HEK293 (cell line): ENCODE measurements around the gene RARRES2.

Experiments used
- CTCF ChIA-PET: fragments of 350-600 bp; formaldehyde crosslinking; extraction: SDS; loops from one replicate; lab custom pipeline; 2021; ENCODE audit warnings: antibody characterized with exemption; lab: Yijun Ruan, JAX
- POLR2A ChIA-PET: fragments of 300-600 bp; formaldehyde crosslinking; extraction: SDS; loops from one replicate; lab custom pipeline; 2020; ENCODE audit warnings: antibody characterized with exemption, inconsistent platforms; lab: Yijun Ruan, JAX
- H3K27ac ChIP-seq: fragments of 200-500 bp; sonication (Bioruptor generic); 2 replicates; pipeline ENCODE4 v1.5.1; 2014; ENCODE audit warnings: low read depth, low read length, control low read depth, inconsistent platforms; ENCODE audit errors: extremely low read depth
- H3K36me3 ChIP-seq, 2 experiments: fragments of 200-500 bp in 1 of 2; sonication (Bioruptor generic) in 1 of 2; 1 replicate in 1 of 2; 2 replicates in 1 of 2; pipeline ENCODE4 v1.5.1; 2014 to 2017; ENCODE audit warnings: inconsistent platforms in 2 of 2, low read length in 2 of 2; ENCODE audit not compliant: control insufficient read depth in 2 of 2, insufficient read depth in 1 of 2
- H3K4me1 ChIP-seq: fragments of 200-500 bp; sonication (Bioruptor generic); 2 replicates; pipeline ENCODE4 v1.5.1; 2014; ENCODE audit warnings: mild to moderate bottlenecking, low read length, inconsistent platforms; ENCODE audit not compliant: control insufficient read depth, insufficient read depth
- H3K4me3 ChIP-seq: 2 replicates; pipeline ENCODE4 v1.5.1; 2011; ENCODE audit warnings: low read depth, mild to moderate bottlenecking, control low read depth, low read length, moderate library complexity
- H3K9me3 ChIP-seq: fragments of 200-500 bp; sonication (Bioruptor generic); 2 replicates; pipeline ENCODE4 v1.5.1; 2014; ENCODE audit warnings: low read depth, low read length, inconsistent platforms; ENCODE audit not compliant: control insufficient read depth, insufficient read depth
- EGR2 ChIP-seq: fragments of 450-650 bp; formaldehyde crosslinking; IDR thresholded peaks from 2 replicates; pipeline ENCODE4 v1.5.1; 2016; ENCODE audit warnings: low read depth, missing biosample characterization, missing genetic modification characterization
- GLI4 ChIP-seq: fragments of 450-650 bp; formaldehyde crosslinking; IDR thresholded peaks from 2 replicates; pipeline ENCODE4 v1.5.1; 2016; ENCODE audit warnings: missing biosample characterization, missing genetic modification characterization
- KLF10 ChIP-seq: fragments of 450-650 bp; IDR thresholded peaks from 2 replicates; pipeline ENCODE4 v1.5.1; 2018; ENCODE audit warnings: missing biosample characterization, mild to moderate bottlenecking, missing genetic modification characterization
- OSR2 ChIP-seq: fragments of 450-650 bp; formaldehyde crosslinking; IDR thresholded peaks from 2 replicates; pipeline ENCODE4 v1.5.1; 2016; ENCODE audit warnings: missing biosample characterization, missing genetic modification characterization
- ZBTB1 ChIP-seq: fragments of 450-650 bp; formaldehyde crosslinking; IDR thresholded peaks from 2 replicates; pipeline ENCODE4 v1.5.1; 2016; ENCODE audit warnings: missing biosample characterization, missing genetic modification characterization
- ZBTB17 ChIP-seq: fragments of 450-650 bp; formaldehyde crosslinking; IDR thresholded peaks from 2 replicates; pipeline ENCODE4 v1.5.1; 2016; ENCODE audit warnings: missing biosample characterization, missing genetic modification characterization
- ZBTB26 ChIP-seq: fragments of 450-650 bp; formaldehyde crosslinking; optimal IDR thresholded peaks from 2 replicates; pipeline ENCODE3; 2016; ENCODE audit warnings: missing biosample characterization, mild to moderate bottlenecking, missing genetic modification characterization
- ZBTB7A ChIP-seq: fragments of 450-650 bp; formaldehyde crosslinking; IDR thresholded peaks from 2 replicates; pipeline ENCODE4 v1.5.1; 2016; ENCODE audit warnings: low read depth, missing biosample characterization, missing genetic modification characterization
- ZNF146 ChIP-seq: fragments of 450-650 bp; formaldehyde crosslinking; IDR thresholded peaks from 2 replicates; pipeline ENCODE4 v1.5.1; 2016; ENCODE audit warnings: missing biosample characterization, missing genetic modification characterization
- ZNF19 ChIP-seq: fragments of 450-650 bp; formaldehyde crosslinking; IDR thresholded peaks from 2 replicates; pipeline ENCODE4; 2016; ENCODE audit warnings: missing biosample characterization, missing genetic modification characterization, low read depth
- ZNF2 ChIP-seq: fragments of 450-650 bp; formaldehyde crosslinking; IDR thresholded peaks from 2 replicates; pipeline ENCODE4 v1.5.1; 2016; ENCODE audit warnings: missing biosample characterization, missing genetic modification characterization
- ZNF223 ChIP-seq: fragments of 450-650 bp; formaldehyde crosslinking; IDR thresholded peaks from 2 replicates; pipeline ENCODE4 v1.5.1; 2016; ENCODE audit warnings: missing biosample characterization, missing genetic modification characterization
- ZNF266 ChIP-seq: fragments of 450-650 bp; formaldehyde crosslinking; IDR thresholded peaks from 2 replicates; pipeline ENCODE4 v1.5.1; 2016; ENCODE audit warnings: missing biosample characterization, missing genetic modification characterization, low read depth
- ZNF311 ChIP-seq: fragments of 450-650 bp; formaldehyde crosslinking; IDR thresholded peaks from 2 replicates; pipeline ENCODE4 v1.5.1; 2017; ENCODE audit warnings: missing biosample characterization, missing genetic modification characterization, borderline replicate concordance
- ZNF335 ChIP-seq: fragments of 450-650 bp; formaldehyde crosslinking; conservative IDR thresholded peaks from 2 replicates; pipeline ENCODE4 v1.5.1; 2016; ENCODE audit warnings: missing biosample characterization, missing genetic modification characterization
- ZNF391 ChIP-seq: fragments of 450-650 bp; formaldehyde crosslinking; IDR thresholded peaks from 2 replicates; pipeline ENCODE4 v1.5.1; 2016; ENCODE audit warnings: low read depth, missing biosample characterization, missing genetic modification characterization, borderline replicate concordance
- ZNF394 ChIP-seq: fragments of 450-650 bp; formaldehyde crosslinking; IDR thresholded peaks from 2 replicates; pipeline ENCODE4 v1.5.1; 2016; ENCODE audit warnings: missing biosample characterization, missing genetic modification characterization, mild to moderate bottlenecking, moderate library complexity, borderline replicate concordance
- ZNF473 ChIP-seq: fragments of 450-650 bp; formaldehyde crosslinking; IDR thresholded peaks from 2 replicates; pipeline ENCODE4 v1.5.1; 2017; ENCODE audit warnings: missing biosample characterization, missing genetic modification characterization
- ZNF544 ChIP-seq: fragments of 450-650 bp; formaldehyde crosslinking; IDR thresholded peaks from 2 replicates; pipeline ENCODE4 v1.5.0; 2017; ENCODE audit warnings: missing biosample characterization, missing genetic modification characterization
- ZNF670 ChIP-seq: fragments of 450-650 bp; formaldehyde crosslinking; IDR thresholded peaks from 2 replicates; pipeline ENCODE4 v1.5.1; 2016; ENCODE audit warnings: missing biosample characterization, missing genetic modification characterization, low read depth
- ZNF76 ChIP-seq: fragments of 450-650 bp; formaldehyde crosslinking; IDR thresholded peaks from 2 replicates; pipeline ENCODE4; 2016; ENCODE audit warnings: low read depth, missing biosample characterization, missing genetic modification characterization, borderline replicate concordance
- ZNF768 ChIP-seq: fragments of 450-650 bp; formaldehyde crosslinking; IDR thresholded peaks from 2 replicates; pipeline ENCODE4 v1.5.1; 2018; ENCODE audit warnings: missing biosample characterization, mild to moderate bottlenecking, missing genetic modification characterization
- TF ChIP-seq, protein P1 (sequence below): fragments of 450-650 bp; IDR thresholded peaks from 2 replicates; pipeline ENCODE4 v1.5.1; 2018; ENCODE audit warnings: missing biosample characterization, missing genetic modification characterization
- TF ChIP-seq, protein P2 (sequence below): fragments of 450-650 bp; formaldehyde crosslinking; IDR thresholded peaks from 2 replicates; pipeline ENCODE4 v1.5.1; 2016; ENCODE audit warnings: missing biosample characterization, missing genetic modification characterization
- TF ChIP-seq, protein P3 (sequence below): fragments of 450-650 bp; formaldehyde crosslinking; IDR thresholded peaks from 2 replicates; pipeline ENCODE4 v1.5.1; 2016; ENCODE audit warnings: missing biosample characterization, missing genetic modification characterization
- TF ChIP-seq, protein P4 (sequence below): fragments of 450-650 bp; formaldehyde crosslinking; IDR thresholded peaks from 2 replicates; pipeline ENCODE4 v1.5.1; 2017; ENCODE audit warnings: missing biosample characterization, missing genetic modification characterization
- TF ChIP-seq, protein P5 (sequence below): fragments of 450-650 bp; formaldehyde crosslinking; IDR thresholded peaks from 2 replicates; pipeline ENCODE4 v1.5.1; 2016; ENCODE audit warnings: missing biosample characterization, missing genetic modification characterization

Gene RARRES2

DNA sequence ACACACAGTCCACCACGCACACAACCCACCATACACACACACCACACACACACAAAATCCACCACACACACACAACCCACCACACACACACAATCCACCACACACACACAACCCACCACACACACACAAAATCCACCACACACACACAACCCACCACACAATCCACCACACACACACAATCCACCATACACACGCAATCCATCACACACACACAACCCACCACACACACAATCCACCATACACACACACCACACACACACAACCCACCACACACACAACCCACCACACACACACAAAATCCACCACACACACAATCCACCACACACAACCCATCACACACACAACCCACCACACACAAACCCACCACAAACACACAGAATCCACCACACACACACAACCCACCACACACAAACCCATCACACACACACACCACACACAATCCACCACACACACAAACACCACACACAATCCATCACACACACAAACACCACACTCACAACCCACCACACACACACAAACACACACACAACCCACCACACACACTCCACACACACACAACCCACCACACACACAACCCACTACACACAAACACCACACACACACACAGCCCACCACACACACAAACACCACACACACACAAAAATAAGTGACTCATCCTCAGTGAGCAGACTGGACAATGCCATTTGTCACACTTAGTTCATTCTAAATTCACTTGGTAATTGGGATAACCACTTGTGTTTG lies 18.4 kb upstream of the RARRES2 start (continued):
- peak; percentile 46; the same call in 1 of the 2 replicates for TF ChIP-seq ZNF76
- peak; percentile 83; the same call in 1 of the 2 replicates for TF ChIP-seq ZBTB1 (tag by site-specific recombination)
- peak; percentile 100 for TF ChIP-seq ZNF391 (tag by site-specific recombination)
- TF ChIP-seq, protein P1, sequence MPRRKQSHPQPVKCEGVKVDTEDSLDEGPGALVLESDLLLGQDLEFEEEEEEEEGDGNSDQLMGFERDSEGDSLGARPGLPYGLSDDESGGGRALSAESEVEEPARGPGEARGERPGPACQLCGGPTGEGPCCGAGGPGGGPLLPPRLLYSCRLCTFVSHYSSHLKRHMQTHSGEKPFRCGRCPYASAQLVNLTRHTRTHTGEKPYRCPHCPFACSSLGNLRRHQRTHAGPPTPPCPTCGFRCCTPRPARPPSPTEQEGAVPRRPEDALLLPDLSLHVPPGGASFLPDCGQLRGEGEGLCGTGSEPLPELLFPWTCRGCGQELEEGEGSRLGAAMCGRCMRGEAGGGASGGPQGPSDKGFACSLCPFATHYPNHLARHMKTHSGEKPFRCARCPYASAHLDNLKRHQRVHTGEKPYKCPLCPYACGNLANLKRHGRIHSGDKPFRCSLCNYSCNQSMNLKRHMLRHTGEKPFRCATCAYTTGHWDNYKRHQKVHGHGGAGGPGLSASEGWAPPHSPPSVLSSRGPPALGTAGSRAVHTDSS, result no peak
- TF ChIP-seq ZNF19 (tag by site-specific recombination), result no peak
- TF ChIP-seq ZNF311 (tag by site-specific recombination), result no peak; the same call in 1 of the 2 replicates
- no peak for TF ChIP-seq ZNF394 (tag by site-specific recombination)
- peak; percentile 13 for TF ChIP-seq ZBTB26 (tag by site-specific recombination)
- no peak; the same call in 1 of the 2 replicates for TF ChIP-seq ZNF335 (tag by site-specific recombination)
- TF ChIP-seq ZNF768 (tag by site-specific recombination), result no peak
- no peak for TF ChIP-seq KLF10

- Histone ChIP-seq H3K4me3 (no peak overlapping the region), H3K27ac (no peak overlapping the region), H3K9me3 (no peaks in the 10 kb centered on the region), H3K4me1 (no peaks in the 10 kb centered on the region)
- CTCF ChIA-PET, result interaction anchor here (1.4 kb wide), 1 partner anchor 60 kb away, joined by 4 read pairs; no protein-coding TSS in a partner anchor
- TF ChIP-seq ZNF670 (tag by site-specific recombination) (0 out of 2 replicates have a peak, but pooled peaks have one; percentile 55), GLI4 (tag by site-specific recombination) (0 out of 2 replicates have a peak, but pooled peaks have one; percentile 42), OSR2 (tag by site-specific recombination) (no peak), ZNF146 (tag by site-specific recombination) (0 out of 2 replicates have a peak, but pooled peaks have one; percentile 6), ZNF223 (tag by site-specific recombination) (no peak), ZNF391 (tag by site-specific recombination) (0 out of 2 replicates have a peak, but pooled peaks have one; percentile 18), EGR2 (tag by site-specific recombination) (peak; percentile 57), ZNF266 (tag by site-specific recombination) (peak; percentile 39; the same call in 1 of the 2 replicates), ZBTB17 (tag by site-specific recombination) (no peak), ZNF544 (tag by site-specific recombination) (no peak), ZBTB7A (tag by site-specific recombination) (no peak), ZNF2 (tag by site-specific recombination) (peak; percentile 41; the same call in 1 of the 2 replicates), ZNF473 (tag by site-specific recombination) (0 out of 2 replicates have a peak, but pooled peaks have one; percentile 23)
- TF ChIP-seq, protein P2, sequence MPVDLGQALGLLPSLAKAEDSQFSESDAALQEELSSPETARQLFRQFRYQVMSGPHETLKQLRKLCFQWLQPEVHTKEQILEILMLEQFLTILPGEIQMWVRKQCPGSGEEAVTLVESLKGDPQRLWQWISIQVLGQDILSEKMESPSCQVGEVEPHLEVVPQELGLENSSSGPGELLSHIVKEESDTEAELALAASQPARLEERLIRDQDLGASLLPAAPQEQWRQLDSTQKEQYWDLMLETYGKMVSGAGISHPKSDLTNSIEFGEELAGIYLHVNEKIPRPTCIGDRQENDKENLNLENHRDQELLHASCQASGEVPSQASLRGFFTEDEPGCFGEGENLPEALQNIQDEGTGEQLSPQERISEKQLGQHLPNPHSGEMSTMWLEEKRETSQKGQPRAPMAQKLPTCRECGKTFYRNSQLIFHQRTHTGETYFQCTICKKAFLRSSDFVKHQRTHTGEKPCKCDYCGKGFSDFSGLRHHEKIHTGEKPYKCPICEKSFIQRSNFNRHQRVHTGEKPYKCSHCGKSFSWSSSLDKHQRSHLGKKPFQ, result peak; percentile 24; the same call in 1 of the 2 replicates
- TF ChIP-seq, protein P3, sequence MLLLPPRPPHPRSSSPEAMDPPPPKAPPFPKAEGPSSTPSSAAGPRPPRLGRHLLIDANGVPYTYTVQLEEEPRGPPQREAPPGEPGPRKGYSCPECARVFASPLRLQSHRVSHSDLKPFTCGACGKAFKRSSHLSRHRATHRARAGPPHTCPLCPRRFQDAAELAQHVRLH, result no peak
- TF ChIP-seq, protein P4, sequence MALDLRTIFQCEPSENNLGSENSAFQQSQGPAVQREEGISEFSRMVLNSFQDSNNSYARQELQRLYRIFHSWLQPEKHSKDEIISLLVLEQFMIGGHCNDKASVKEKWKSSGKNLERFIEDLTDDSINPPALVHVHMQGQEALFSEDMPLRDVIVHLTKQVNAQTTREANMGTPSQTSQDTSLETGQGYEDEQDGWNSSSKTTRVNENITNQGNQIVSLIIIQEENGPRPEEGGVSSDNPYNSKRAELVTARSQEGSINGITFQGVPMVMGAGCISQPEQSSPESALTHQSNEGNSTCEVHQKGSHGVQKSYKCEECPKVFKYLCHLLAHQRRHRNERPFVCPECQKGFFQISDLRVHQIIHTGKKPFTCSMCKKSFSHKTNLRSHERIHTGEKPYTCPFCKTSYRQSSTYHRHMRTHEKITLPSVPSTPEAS (tag by site-specific recombination), result peak; percentile 19; the same call in 1 of the 2 replicates
- TF ChIP-seq, protein P5, sequence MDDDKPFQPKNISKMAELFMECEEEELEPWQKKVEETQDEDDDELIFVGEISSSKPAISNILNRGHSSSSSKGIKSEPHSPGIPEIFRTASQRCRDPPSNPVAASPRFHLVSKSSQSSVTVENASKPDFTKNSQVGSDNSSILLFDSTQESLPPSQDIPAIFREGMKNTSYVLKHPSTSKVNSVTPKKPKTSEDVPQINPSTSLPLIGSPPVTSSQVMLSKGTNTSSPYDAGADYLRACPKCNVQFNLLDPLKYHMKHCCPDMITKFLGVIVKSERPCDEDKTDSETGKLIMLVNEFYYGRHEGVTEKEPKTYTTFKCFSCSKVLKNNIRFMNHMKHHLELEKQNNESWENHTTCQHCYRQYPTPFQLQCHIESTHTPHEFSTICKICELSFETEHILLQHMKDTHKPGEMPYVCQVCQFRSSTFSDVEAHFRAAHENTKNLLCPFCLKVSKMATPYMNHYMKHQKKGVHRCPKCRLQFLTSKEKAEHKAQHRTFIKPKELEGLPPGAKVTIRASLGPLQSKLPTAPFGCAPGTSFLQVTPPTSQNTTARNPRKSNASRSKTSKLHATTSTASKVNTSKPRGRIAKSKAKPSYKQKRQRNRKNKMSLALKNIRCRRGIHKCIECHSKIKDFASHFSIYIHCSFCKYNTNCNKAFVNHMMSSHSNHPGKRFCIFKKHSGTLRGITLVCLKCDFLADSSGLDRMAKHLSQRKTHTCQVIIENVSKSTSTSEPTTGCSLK (tag by site-specific recombination), result no peak
- TF ChIP-seq, all 188 proteins: peak for 10
- POLR2A ChIA-PET, result no interaction called here
- H3K36me3 ChIP-seq, result no peaks in the 10 kb centered on the region
Measured at GRCh38 chr7:150358988-150359621, 17.7 kb upstream of the RARRES2 start.
